ENCODE results near the gene GPR132. TPM values are rescaled to one million over a fixed set of nuclear protein-coding genes. Genes with fewer than 3 reads are reported as not detected.
A peak's percentile ranks its signal among the peaks of the same experiment; 100 is the strongest.
"Not testable (repeated sequence)": the region's sequence is repeated elsewhere in the genome, so short reads cannot be mapped to it uniquely, and the experiment has no call there.

GPR132 gene, protein sequence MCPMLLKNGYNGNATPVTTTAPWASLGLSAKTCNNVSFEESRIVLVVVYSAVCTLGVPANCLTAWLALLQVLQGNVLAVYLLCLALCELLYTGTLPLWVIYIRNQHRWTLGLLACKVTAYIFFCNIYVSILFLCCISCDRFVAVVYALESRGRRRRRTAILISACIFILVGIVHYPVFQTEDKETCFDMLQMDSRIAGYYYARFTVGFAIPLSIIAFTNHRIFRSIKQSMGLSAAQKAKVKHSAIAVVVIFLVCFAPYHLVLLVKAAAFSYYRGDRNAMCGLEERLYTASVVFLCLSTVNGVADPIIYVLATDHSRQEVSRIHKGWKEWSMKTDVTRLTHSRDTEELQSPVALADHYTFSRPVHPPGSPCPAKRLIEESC
- total RNA-seq (2022) (0.19 TPM in 1 of 2 replicates, not detected in the other), Bru-seq, nascent RNA (percentile 5 among the genes with signal in this experiment), BruChase-seq, experiment 1, labeled RNA remaining after a 2-hour chase (percentile 11 among the genes with signal in this experiment), BruChase-seq, experiment 2, labeled RNA remaining after a 6-hour chase (percentile 21 among the genes with signal in this experiment)
- long read RNA-seq, result 0 reads

DNA sequence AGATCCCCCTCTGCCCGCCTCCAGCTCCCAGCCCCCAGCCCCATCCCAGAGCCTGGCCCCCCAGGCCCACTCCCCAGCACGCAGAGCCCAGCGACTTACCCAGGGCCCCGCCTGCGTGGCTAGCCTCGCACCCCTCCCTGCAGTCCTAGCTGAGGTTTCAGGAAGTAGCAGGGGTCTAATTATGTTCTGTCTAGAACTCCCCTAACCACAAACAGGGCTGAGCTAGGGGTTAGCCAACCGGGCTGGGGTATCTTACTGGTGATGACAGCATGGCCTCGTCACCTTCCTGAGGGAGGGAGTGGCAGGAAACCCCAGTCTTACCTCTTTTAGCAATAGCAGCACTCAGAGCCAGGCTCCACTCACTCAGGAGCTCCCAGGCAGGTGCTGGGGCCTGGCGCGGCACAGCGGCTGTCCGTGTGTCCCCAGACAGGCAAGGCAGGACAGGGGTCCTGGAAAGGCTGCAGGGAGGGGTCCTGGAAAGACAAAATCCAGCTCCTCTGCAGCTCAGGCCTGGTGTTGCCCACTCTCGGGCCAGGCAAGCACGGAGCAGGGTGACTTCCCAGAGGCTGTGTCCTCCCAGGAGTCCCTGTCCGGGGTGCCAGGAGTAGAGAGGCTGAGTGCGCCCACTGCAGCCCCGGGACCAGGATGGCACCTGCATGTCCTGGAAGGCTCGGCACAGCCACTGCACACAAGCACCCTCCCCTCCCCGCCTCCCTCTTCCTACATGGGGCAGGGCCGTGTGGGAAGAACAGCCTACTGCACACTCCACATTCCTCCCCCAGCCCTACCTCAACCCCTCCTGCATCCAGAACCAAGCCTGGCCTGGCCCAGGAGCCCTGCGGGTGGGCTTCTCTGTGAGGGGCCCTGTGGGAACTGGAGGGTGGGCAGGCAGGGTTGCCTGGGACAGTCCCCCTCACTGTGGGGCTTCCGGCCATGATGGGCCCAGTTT is at the start of gene GPR132:
GPR132 (minus strand) TSS at position 151 of the 949 bp plus-strand sequence. CDS start 10,010 bp downstream, outside the sequence.
- intact Hi-C loops (cut with micrococcal nuclease; ENCODE audit: unreplicated experiment), result no loop called here
- H3K9me3 ChIP-seq, result no peaks in the 10 kb centered on the region
- Mint-ChIP-seq H3K36me3 (ENCODE audit: insufficient read depth, unreplicated experiment) (no peaks in the 10 kb centered on the region), H3K27ac (ENCODE audit: unreplicated experiment) (peak within 1 kb of the TSS; percentile 56), H3K4me3 (ENCODE audit: unreplicated experiment) (peak within 1 kb of the TSS; percentile 17), H3K27me3 (ENCODE audit: insufficient read depth, unreplicated experiment) (no peaks in the 10 kb centered on the region), H3K4me1 (ENCODE audit: low read depth, unreplicated experiment) (peaks cover 8% of the 10 kb centered on the region), H3K9me3 (ENCODE audit: unreplicated experiment) (no peaks in the 10 kb centered on the region)
- no peaks in the 10 kb centered on the region for H3K36me3 ChIP-seq (ENCODE audit: control insufficient read depth, insufficient read depth, low read length)
- no peak for DNase-seq
- ChIA-PET CTCF (no interaction called here), POLR2A (no interaction called here)
- BruUV-seq (replicated peaks), result no TSS peak
- H3K4me1 ChIP-seq, result peaks cover 17% of the 10 kb centered on the region
- H3K27me3 ChIP-seq (replicated peaks; ENCODE audit: control insufficient read depth, insufficient read depth, low read length), result no peaks in the 10 kb centered on the region
- TF ChIP-seq, protein P1, sequence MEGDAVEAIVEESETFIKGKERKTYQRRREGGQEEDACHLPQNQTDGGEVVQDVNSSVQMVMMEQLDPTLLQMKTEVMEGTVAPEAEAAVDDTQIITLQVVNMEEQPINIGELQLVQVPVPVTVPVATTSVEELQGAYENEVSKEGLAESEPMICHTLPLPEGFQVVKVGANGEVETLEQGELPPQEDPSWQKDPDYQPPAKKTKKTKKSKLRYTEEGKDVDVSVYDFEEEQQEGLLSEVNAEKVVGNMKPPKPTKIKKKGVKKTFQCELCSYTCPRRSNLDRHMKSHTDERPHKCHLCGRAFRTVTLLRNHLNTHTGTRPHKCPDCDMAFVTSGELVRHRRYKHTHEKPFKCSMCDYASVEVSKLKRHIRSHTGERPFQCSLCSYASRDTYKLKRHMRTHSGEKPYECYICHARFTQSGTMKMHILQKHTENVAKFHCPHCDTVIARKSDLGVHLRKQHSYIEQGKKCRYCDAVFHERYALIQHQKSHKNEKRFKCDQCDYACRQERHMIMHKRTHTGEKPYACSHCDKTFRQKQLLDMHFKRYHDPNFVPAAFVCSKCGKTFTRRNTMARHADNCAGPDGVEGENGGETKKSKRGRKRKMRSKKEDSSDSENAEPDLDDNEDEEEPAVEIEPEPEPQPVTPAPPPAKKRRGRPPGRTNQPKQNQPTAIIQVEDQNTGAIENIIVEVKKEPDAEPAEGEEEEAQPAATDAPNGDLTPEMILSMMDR (IDR thresholded peaks at IDR 0.05; ENCODE audit: insufficient read depth in 1 of 2, low read depth in 1 of 2, low read length in 1 of 2, severe bottlenecking in 1 of 2, unreplicated experiment in 1 of 2), result no peak
- no peak within 1 kb of the TSS for H3K4me3 ChIP-seq (ENCODE audit: low read depth, low read length)

DNA sequence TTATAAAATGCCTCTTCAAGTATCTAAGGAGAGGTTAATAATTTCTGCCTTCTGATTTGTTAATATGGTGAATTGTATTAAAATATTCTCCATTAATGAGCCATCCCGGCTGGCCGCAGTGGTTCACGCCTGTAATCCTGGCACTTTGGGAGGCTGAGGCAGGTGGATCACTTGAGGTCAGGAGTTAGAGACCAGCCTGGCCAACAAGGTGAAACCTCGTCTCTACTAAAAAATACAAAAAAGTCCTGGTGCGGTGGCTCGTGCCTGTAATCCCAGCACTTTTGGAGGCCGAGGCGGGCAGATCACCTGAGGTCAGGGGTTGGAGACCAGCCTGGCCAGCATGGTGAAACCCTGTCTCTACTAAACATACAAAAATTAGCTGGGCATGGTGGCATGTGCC is 44.0 kb upstream of the GPR132 start:
- H3K36me3 ChIP-seq (ENCODE audit: control insufficient read depth, insufficient read depth, low read length); H3K27me3 Mint-ChIP-seq (ENCODE audit: insufficient read depth, unreplicated experiment); CTCF ChIA-PET; H3K27ac Mint-ChIP-seq (ENCODE audit: unreplicated experiment); H3K27me3 ChIP-seq (replicated peaks; ENCODE audit: control insufficient read depth, insufficient read depth, low read length); intact Hi-C loops (cut with micrococcal nuclease; ENCODE audit: unreplicated experiment); H3K4me1 ChIP-seq; H3K4me1 Mint-ChIP-seq (ENCODE audit: low read depth, unreplicated experiment); H3K4me3 ChIP-seq (ENCODE audit: low read depth, low read length); POLR2A ChIA-PET; H3K9me3 Mint-ChIP-seq (ENCODE audit: unreplicated experiment); H3K9me3 ChIP-seq; DNase-seq; H3K4me3 Mint-ChIP-seq (ENCODE audit: unreplicated experiment); H3K36me3 Mint-ChIP-seq (ENCODE audit: insufficient read depth, unreplicated experiment); BruUV-seq (replicated peaks): not testable (repeated sequence)

DNA sequence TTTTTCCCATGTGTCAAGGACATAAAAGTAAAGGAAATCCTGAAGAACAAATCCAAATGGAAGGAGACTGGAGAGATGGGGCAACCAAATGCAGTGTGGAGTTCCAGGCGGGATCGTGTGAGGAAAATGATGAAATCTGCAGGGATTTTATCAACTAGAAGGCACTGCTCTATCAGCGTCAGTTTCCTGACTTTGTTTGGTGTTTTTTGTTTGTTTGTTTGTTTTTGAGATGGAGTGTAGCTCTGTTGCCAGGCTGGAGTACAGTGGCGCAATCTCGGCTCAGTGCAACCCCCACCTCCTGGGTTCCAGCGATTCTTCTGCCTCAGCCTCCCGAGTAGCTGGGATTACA is 43.3 kb upstream of the GPR132 start:
- Mint-ChIP-seq H3K9me3 (ENCODE audit: unreplicated experiment) (no peaks in the 10 kb centered on the region), H3K27me3 (ENCODE audit: insufficient read depth, unreplicated experiment) (peaks cover 10% of the 10 kb centered on the region), H3K27ac (ENCODE audit: unreplicated experiment) (no peak overlapping the region), H3K36me3 (ENCODE audit: insufficient read depth, unreplicated experiment) (no peaks in the 10 kb centered on the region), H3K4me1 (ENCODE audit: low read depth, unreplicated experiment) (no peaks in the 10 kb centered on the region), H3K4me3 (ENCODE audit: unreplicated experiment) (no peak overlapping the region)
- ChIA-PET POLR2A (no interaction called here), CTCF (interaction anchor here (1.0 kb wide), 1 partner anchor 14 kb away, joined by 3 read pairs; no protein-coding TSS in a partner anchor)
- intact Hi-C loops (cut with micrococcal nuclease; ENCODE audit: unreplicated experiment), result no loop called here
- no peaks in the 10 kb centered on the region for H3K4me1 ChIP-seq
- no TSS peak for BruUV-seq (replicated peaks)
- no peak for DNase-seq
- no peak overlapping the region for H3K4me3 ChIP-seq (ENCODE audit: low read depth, low read length)
- TF ChIP-seq, protein P1 (IDR thresholded peaks at IDR 0.05; ENCODE audit: insufficient read depth in 1 of 2, low read depth in 1 of 2, low read length in 1 of 2, severe bottlenecking in 1 of 2, unreplicated experiment in 1 of 2), result no peak
- H3K27me3 ChIP-seq (replicated peaks; ENCODE audit: control insufficient read depth, insufficient read depth, low read length), result no peaks in the 10 kb centered on the region
- H3K9me3 ChIP-seq, result no peaks in the 10 kb centered on the region; the same call in 1 of the 2 replicates
- H3K36me3 ChIP-seq (ENCODE audit: control insufficient read depth, insufficient read depth, low read length), result no peaks in the 10 kb centered on the region
